Panc1 (cell line): ENCODE measurements around the gene RHBDF2. TPM values are rescaled to one million over a fixed set of nuclear protein-coding genes. Genes with fewer than 3 reads are reported as not detected.

Experiments used
- ATAC-seq: fragments of 200-7000 bp; cut with Tn5 transposase; 2 replicates; pipeline ENCODE4 v1.9.1; 2020; ENCODE audit warnings: mild to moderate bottlenecking, moderate library complexity
- BruUV-seq: library from RNA; stranded (reverse); fragments of 400-500 nt; replicated peaks from 2 replicates; lab custom pipeline; 2021; lab: Mats Ljungman, UMichigan
- CTCF ChIA-PET: fragments of 300-600 bp; sonication (Branson Sonifier 250); formaldehyde crosslinking; loops from one replicate; lab custom pipeline; 2022; ENCODE audit warnings: antibody characterized with exemption; lab: Charles Lee
- POLR2A ChIA-PET: fragments of 300-600 bp; sonication (Branson Sonifier 250); formaldehyde crosslinking; loops from one replicate; lab custom pipeline; 2022; ENCODE audit warnings: antibody characterized with exemption; lab: Charles Lee
- DNase-seq: peaks from one replicate; pipeline ENCODE4 v3.0.0-alpha.2; 2010; ENCODE audit warnings: low read depth, low spot score
- H3K27ac ChIP-seq: 2 replicates; pipeline ENCODE4 v1.5.1; 2011; ENCODE audit warnings: mild to moderate bottlenecking, low read length, inconsistent platforms
- H3K27me3 ChIP-seq: fragments of 200-500 bp; sonication (Bioruptor generic); 2 replicates; pipeline ENCODE4 v1.6.0; 2014; ENCODE audit warnings: low read length, inconsistent platforms; ENCODE audit not compliant: control insufficient read depth, insufficient read depth
- H3K36me3 ChIP-seq: fragments of 200-500 bp; sonication (Bioruptor generic); 2 replicates; pipeline ENCODE4 v1.5.1; 2014; ENCODE audit warnings: inconsistent platforms, mild to moderate bottlenecking, low read length, moderate library complexity; ENCODE audit not compliant: control insufficient read depth, insufficient read depth
- H3K4me1 ChIP-seq: 2 replicates; pipeline ENCODE4 v1.5.1; 2011; ENCODE audit warnings: inconsistent platforms, mild to moderate bottlenecking, low read length, moderate library complexity; ENCODE audit not compliant: control insufficient read depth, insufficient read depth
- H3K4me3 ChIP-seq, 2 experiments: 2 replicates each; pipeline ENCODE4 v1.5.1; 2011 to 2012; ENCODE audit warnings: low read depth in 2 of 2, low read length in 2 of 2, mild to moderate bottlenecking in 2 of 2, inconsistent platforms in 1 of 2, moderate library complexity in 1 of 2
- H3K9me3 ChIP-seq: fragments of 200-500 bp; sonication (Bioruptor generic); 2 replicates; pipeline ENCODE4 v1.5.1; 2014; ENCODE audit warnings: low read depth, mild to moderate bottlenecking, inconsistent platforms, low read length, moderate library complexity; ENCODE audit not compliant: control insufficient read depth, insufficient read depth
- CTCF ChIP-seq: fragments of 450-650 bp; IDR thresholded peaks from 2 replicates; pipeline ENCODE4 v1.5.1; 2017; ENCODE audit warnings: mild to moderate bottlenecking
- POLR2AphosphoS5 ChIP-seq: IDR thresholded peaks from 2 replicates; pipeline ENCODE4 v1.6.1; 2012; ENCODE audit warnings: mild to moderate bottlenecking, low read depth, low read length, moderate library complexity
- REST ChIP-seq, 2 experiments: IDR thresholded peaks; 2 replicates each; pipeline ENCODE4 v1.6.1; 2011 to 2012; ENCODE audit warnings: low read depth in 2 of 2, control low read depth in 1 of 2, low read length in 1 of 2, mild to moderate bottlenecking in 1 of 2, moderate library complexity in 1 of 2; ENCODE audit not compliant: insufficient read depth in 1 of 2
- SIN3A ChIP-seq: IDR thresholded peaks from 2 replicates; pipeline ENCODE4 v1.6.1; 2012; ENCODE audit warnings: low read depth, mild to moderate bottlenecking, low read length, moderate library complexity, borderline replicate concordance; ENCODE audit not compliant: insufficient read depth
- TCF7L2 ChIP-seq: IDR thresholded peaks from 2 replicates; pipeline ENCODE4 v1.6.1; 2011; ENCODE audit warnings: mild to moderate bottlenecking, low read depth, low read length, inconsistent platforms
- in situ Hi-C: cut with HindIII; loops from 2 replicates; pipeline ENCODE4 v1.10.0; 2016; ENCODE audit warnings: low sequenced_read_pairs, low pct_unique_long_range_greater_than_20kb
- intact Hi-C: fragments of 100-400 bp; cut with micrococcal nuclease; formaldehyde crosslinking; loops from one replicate; pipeline ENCODE4 v1.10.0; 2022; ENCODE audit not compliant: unreplicated experiment
- total RNA-seq: library from RNA; stranded (reverse); gene quantifications from one replicate; pipeline ENCODE4 v1.2.1, GENCODE V29; 2021; ENCODE audit not compliant: unreplicated experiment

Gene RHBDF2
- total RNA-seq, 1 experiment from 2014 or later: 67.8 TPM

GRCh38 chr17:76544546-76545365 lies 43.5 kb upstream of the RHBDF2 start:
- CTCF ChIA-PET: interaction anchor here (0.5 to 1.7 kb wide), 4 partner anchors 17 to 79 kb away, joined by 3 to 6 read pairs (median 3); no protein-coding TSS in a partner anchor
- Histone ChIP-seq H3K36me3 (no peaks in the 10 kb centered on the region), H3K27me3 (no peaks in the 10 kb centered on the region), H3K9me3 (no peaks in the 10 kb centered on the region), H3K27ac (no peak overlapping the region), H3K4me3 (no peak overlapping the region; a peak in 1 of 4 replicates), H3K4me1 (peaks cover 26% of the 10 kb centered on the region)
- POLR2A ChIA-PET: no interaction called here
- in situ Hi-C loops (no loop called here), intact Hi-C loops (no loop called here)
- no peak for TF ChIP-seq CTCF
- no peak for TF ChIP-seq TCF7L2
- no peak for TF ChIP-seq SIN3A
- TF ChIP-seq REST (IDR thresholded peaks at IDR 0.05; ENCODE audit: insufficient read depth in 1 of 2, low read depth in 2 of 2, low read length in 1 of 2): no peak
- TF ChIP-seq POLR2AphosphoS5: no peak
- BruUV-seq: no TSS peak
- ATAC-seq (no peak), DNase-seq (no peak)

GRCh38 chr17:76543826-76544545 lies 42.8 kb upstream of the RHBDF2 start:
- no peaks in the 10 kb centered on the region for H3K27me3 ChIP-seq
- BruUV-seq: no TSS peak
- no peaks in the 10 kb centered on the region for H3K9me3 ChIP-seq
- no peaks in the 10 kb centered on the region for H3K36me3 ChIP-seq
- intact Hi-C loops (no loop called here), in situ Hi-C loops (no loop called here)
- no peak overlapping the region for H3K27ac ChIP-seq
- CTCF ChIA-PET: interaction anchor here (1.0 kb wide), 1 partner anchor 21 kb away, joined by 7 read pairs; no protein-coding TSS in a partner anchor
- no peak overlapping the region; a peak in 1 of 4 replicates for H3K4me3 ChIP-seq
- ATAC-seq: no peak
- no peak for TF ChIP-seq POLR2AphosphoS5
- TF ChIP-seq SIN3A: no peak
- no peak for TF ChIP-seq REST (IDR thresholded peaks at IDR 0.05; ENCODE audit: insufficient read depth in 1 of 2, low read depth in 2 of 2, low read length in 1 of 2)
- TF ChIP-seq CTCF: no peak
- TF ChIP-seq TCF7L2: no peak
- POLR2A ChIA-PET: interaction anchor here (1.5 kb wide), 1 partner anchor 16 kb away, joined by 4 read pairs; no protein-coding TSS in a partner anchor
- peaks cover 26% of the 10 kb centered on the region for H3K4me1 ChIP-seq
- no peak for DNase-seq
